Uterus (tissue), 4 donors: Measurements from ENCODE around the gene ATP6V1G3. TPM values are rescaled to one million over a fixed set of nuclear protein-coding genes. Genes with fewer than 3 reads are reported as not detected.

Source experiments
- DNase-seq, 2 donors: peaks; one replicate each; pipeline ENCODE4 v3.0.0-alpha.2; 2019 to 2020
- H3K27ac ChIP-seq, 2 donors: fragments of 200-600 bp; sonication (generic); 1 replicate in 1 of 2; 2 replicates in 1 of 2; pipeline ENCODE4 v1.5.1; 2016 to 2018
- H3K27me3 ChIP-seq, 2 donors: fragments of 200-600 bp; sonication (generic); one replicate each; pipeline ENCODE4 v1.5.1; 2018 to 2019; ENCODE audit warnings: control low read depth in 1 of 2
- H3K36me3 ChIP-seq, 2 donors: fragments of 200-600 bp; sonication (generic); one replicate each; pipeline ENCODE4 v1.5.1; 2019; ENCODE audit warnings: control low read depth in 1 of 2
- H3K4me1 ChIP-seq, 2 donors: fragments of 200-600 bp; sonication (generic); one replicate each; pipeline ENCODE4 v1.5.1; 2018 to 2019; ENCODE audit warnings: control low read depth in 1 of 2
- H3K4me3 ChIP-seq, 2 donors: fragments of 200-600 bp; sonication (generic); 1 replicate in 1 of 2; 2 replicates in 1 of 2; pipeline ENCODE4 v1.5.1; 2018 to 2019; ENCODE audit warnings: mild to moderate bottlenecking in 1 of 2
- H3K9me3 ChIP-seq, 2 donors: fragments of 200-600 bp; sonication (generic); one replicate each; pipeline ENCODE4 v1.5.1; 2019; ENCODE audit warnings: control low read depth in 1 of 2
- POLR2A ChIP-seq, 2 donors: fragments of 450-650 bp; IDR thresholded peaks; one replicate each; pipeline ENCODE4 v1.6.1; 2016; ENCODE audit warnings: antibody characterized with exemption in 2 of 2, mild to moderate bottlenecking in 1 of 2, moderate library complexity in 1 of 2
- intact Hi-C: fragments of 100-400 bp; cut with DNase I; formaldehyde crosslinking; loops from one replicate; pipeline ENCODE4 v1.15.1; 2023; ENCODE audit warnings: low total_unique reads
- total RNA-seq, 4 donors: library from RNA; depleted of rRNA in 3 of 4; stranded (reverse); fragments of >200 nt in 3 of 4; gene quantifications; one replicate each; pipeline versions ENCODE4 v1.1.0 to v1.2.4, GENCODE V29; 2014 to 2023
- TF ChIP-seq, protein P1 (sequence below), 4 experiments: fragments of 200-600 bp in 2 of 4; fragments of 450-650 bp in 2 of 4; sonication (generic) in 2 of 4; IDR thresholded peaks; one replicate each; pipeline ENCODE4 v1.5.1; 2016 to 2019; ENCODE audit warnings: antibody characterized with exemption in 4 of 4, mild to moderate bottlenecking in 2 of 4, moderate library complexity in 1 of 4
- donor health status: DM: yes; HTN: yes; CAD: no.

Gene ATP6V1G3
- total RNA-seq, 4 donors from 2014 or later: not detected

DNA sequence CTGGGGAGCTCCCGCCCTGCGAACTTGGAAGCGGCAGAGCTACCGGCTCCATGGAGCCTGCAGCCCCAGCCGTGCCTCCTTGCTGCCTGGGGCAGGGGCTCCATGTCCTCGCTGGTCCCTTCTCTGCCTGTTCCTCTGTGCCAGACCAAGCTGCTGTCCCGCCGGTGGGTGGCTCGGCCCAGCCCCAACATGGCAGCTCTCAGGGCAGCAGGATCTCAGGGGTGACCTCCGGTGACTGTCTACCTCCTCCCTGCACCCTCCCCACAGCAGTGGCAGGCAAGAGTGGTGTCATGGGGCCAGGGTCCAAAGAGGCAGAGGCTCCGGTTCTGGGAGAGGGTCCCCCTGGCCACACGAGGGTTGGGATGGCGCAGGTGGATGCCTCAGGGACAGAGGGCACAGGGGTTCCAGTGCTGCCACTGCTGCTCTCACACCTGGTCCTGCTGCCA, 45.8 kb downstream of the ATP6V1G3 start:
- Histone ChIP-seq H3K4me3 (no peak overlapping the region), H3K27ac (no peak overlapping the region), H3K36me3 (no peaks in the 10 kb centered on the region), H3K9me3 (no peaks in the 10 kb centered on the region), H3K4me1 (no peaks in the 10 kb centered on the region), H3K27me3 (no peaks in the 10 kb centered on the region)
- DNase-seq: no peak
- TF ChIP-seq POLR2A (IDR thresholded peaks at IDR 0.05): no peak
- TF ChIP-seq, protein P1, sequence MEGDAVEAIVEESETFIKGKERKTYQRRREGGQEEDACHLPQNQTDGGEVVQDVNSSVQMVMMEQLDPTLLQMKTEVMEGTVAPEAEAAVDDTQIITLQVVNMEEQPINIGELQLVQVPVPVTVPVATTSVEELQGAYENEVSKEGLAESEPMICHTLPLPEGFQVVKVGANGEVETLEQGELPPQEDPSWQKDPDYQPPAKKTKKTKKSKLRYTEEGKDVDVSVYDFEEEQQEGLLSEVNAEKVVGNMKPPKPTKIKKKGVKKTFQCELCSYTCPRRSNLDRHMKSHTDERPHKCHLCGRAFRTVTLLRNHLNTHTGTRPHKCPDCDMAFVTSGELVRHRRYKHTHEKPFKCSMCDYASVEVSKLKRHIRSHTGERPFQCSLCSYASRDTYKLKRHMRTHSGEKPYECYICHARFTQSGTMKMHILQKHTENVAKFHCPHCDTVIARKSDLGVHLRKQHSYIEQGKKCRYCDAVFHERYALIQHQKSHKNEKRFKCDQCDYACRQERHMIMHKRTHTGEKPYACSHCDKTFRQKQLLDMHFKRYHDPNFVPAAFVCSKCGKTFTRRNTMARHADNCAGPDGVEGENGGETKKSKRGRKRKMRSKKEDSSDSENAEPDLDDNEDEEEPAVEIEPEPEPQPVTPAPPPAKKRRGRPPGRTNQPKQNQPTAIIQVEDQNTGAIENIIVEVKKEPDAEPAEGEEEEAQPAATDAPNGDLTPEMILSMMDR (IDR thresholded peaks at IDR 0.05): no peak
- intact Hi-C loops: no loop called here

DNA sequence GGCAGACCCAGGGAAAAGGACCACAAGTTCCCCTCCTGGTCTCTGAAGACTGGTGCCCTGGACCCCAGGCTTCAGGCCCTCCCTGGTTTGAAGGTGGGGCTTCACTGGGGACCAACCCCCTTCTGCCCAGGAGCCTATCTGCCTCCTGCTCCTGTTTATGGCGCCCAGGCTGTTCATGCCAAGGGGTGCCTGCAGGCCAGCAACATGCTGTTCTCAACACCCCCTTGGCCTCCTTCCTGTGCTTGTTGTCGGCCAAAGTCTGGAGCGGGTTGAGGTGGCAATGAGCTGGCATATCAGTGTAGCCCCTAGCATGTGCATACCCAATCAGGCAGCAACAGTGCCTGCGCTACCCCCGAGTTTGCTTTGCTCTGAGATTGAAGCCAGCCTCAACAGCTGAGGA, 46.3 kb downstream of the ATP6V1G3 start:
- intact Hi-C loops: no loop called here
- Histone ChIP-seq H3K4me1 (no peaks in the 10 kb centered on the region), H3K4me3 (no peak overlapping the region), H3K27me3 (no peaks in the 10 kb centered on the region), H3K27ac (no peak overlapping the region), H3K36me3 (no peaks in the 10 kb centered on the region), H3K9me3 (no peaks in the 10 kb centered on the region)
- TF ChIP-seq POLR2A (IDR thresholded peaks at IDR 0.05): no peak
- TF ChIP-seq, protein P1 (IDR thresholded peaks at IDR 0.05): no peak
- no peak for DNase-seq

DNA sequence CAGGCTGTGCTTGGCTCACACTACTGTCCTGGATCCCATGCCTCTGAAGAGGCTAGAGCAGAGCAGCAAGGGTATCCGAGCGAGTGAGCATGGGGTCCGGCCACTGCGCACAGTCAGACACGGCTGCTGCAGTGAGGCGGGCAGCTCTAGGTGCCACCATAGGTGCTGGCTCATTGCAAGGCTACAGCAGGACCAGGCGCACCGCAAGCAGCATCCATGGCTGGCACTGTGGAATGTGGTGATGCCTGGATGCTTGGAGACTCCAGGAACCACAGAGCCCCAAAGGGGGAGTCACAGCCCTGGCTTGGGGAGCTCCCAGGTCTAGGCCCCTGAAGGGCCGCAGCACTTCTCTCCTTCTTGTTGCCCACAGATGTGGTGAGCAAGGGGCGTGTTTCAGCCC, 47.2 kb downstream of the ATP6V1G3 start:
- Histone ChIP-seq H3K4me1 (no peaks in the 10 kb centered on the region), H3K27me3 (no peaks in the 10 kb centered on the region), H3K4me3 (no peak overlapping the region), H3K36me3 (no peaks in the 10 kb centered on the region), H3K9me3 (no peaks in the 10 kb centered on the region), H3K27ac (no peak overlapping the region)
- TF ChIP-seq POLR2A (IDR thresholded peaks at IDR 0.05): no peak
- TF ChIP-seq, protein P1 (IDR thresholded peaks at IDR 0.05): no peak
- intact Hi-C loops: no loop called here
- no peak for DNase-seq

DNA sequence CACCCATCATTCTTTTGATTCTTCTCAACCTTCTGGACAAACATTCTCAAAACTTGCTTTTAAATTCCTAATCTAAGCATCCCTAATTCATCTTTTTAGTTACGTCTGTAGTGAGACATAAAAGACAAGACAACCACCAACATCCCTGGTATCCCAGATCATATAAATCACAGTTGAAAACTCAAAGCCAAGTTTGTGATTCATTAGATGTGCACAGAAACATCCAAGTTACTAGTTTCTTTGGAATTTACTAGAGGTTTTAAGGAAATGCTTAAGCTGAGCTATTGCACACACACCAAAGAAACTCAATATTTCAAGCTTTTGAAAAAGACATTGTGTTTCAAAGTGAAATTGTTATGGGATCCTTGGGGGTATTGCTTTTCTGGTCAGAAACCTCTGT, 47.6 kb downstream of the ATP6V1G3 start:
- Histone ChIP-seq H3K4me3 (no peak overlapping the region), H3K27ac (no peak overlapping the region), H3K36me3 (no peaks in the 10 kb centered on the region), H3K27me3 (no peaks in the 10 kb centered on the region), H3K4me1 (no peaks in the 10 kb centered on the region), H3K9me3 (no peaks in the 10 kb centered on the region)
- intact Hi-C loops: no loop called here
- DNase-seq: no peak
- TF ChIP-seq POLR2A (IDR thresholded peaks at IDR 0.05): no peak
- TF ChIP-seq, protein P1 (IDR thresholded peaks at IDR 0.05): no peak

DNA sequence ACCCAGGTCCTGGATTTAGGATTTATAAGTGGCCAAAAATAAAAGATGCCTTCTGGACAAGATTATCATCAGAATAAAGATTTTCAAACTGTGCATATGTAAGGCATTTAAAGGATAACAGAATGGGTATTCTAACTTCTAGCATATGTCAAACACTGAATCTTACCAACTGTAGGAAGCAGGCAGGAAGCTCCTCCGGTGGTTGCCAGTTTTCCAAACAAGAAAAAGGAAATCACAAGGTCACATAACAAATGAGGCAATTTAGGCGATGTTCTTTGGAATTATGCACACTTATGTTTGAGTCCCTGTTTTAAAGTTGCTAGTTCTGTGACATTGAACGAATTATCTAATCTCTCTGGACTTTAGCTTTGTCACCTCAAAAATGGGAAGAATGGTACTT, 48.9 kb downstream of the ATP6V1G3 start:
- DNase-seq: no peak
- Histone ChIP-seq H3K4me3 (no peak overlapping the region), H3K27ac (no peak overlapping the region), H3K9me3 (no peaks in the 10 kb centered on the region), H3K4me1 (no peaks in the 10 kb centered on the region), H3K36me3 (no peaks in the 10 kb centered on the region), H3K27me3 (no peaks in the 10 kb centered on the region)
- intact Hi-C loops: no loop called here
- TF ChIP-seq, protein P1 (IDR thresholded peaks at IDR 0.05): no peak
- TF ChIP-seq POLR2A (IDR thresholded peaks at IDR 0.05): no peak
